GM12878 (cell line): ENCODE results near the gene NUDT9. TPM values are rescaled to one million over a fixed set of nuclear protein-coding genes. Genes with fewer than 3 reads are reported as not detected.

Experiments
- ATAC-seq: fragments of 200-7000 bp; cut with Tn5 transposase; 3 replicates; pipeline ENCODE4 v1.9.1; 2020; ENCODE audit warnings: mild to moderate bottlenecking, moderate library complexity
- BruUV-seq: library from RNA; stranded (reverse); fragments of 400-500 nt; replicated peaks from 2 replicates; lab custom pipeline; 2021; lab: Mats Ljungman, UMichigan
- CTCF ChIA-PET: fragments of 300-600 bp; sonication (Branson Sonifier 250); formaldehyde crosslinking; extraction: SDS; loops from one replicate; lab custom pipeline; 2021; ENCODE audit warnings: inconsistent platforms; lab: Yijun Ruan, JAX
- POLR2A ChIA-PET: fragments of 350-600 bp; formaldehyde crosslinking; extraction: SDS; loops from one replicate; lab custom pipeline; 2021; ENCODE audit warnings: inconsistent platforms; lab: Charles Lee
- RAD21 ChIA-PET: fragments of 300-600 bp; sonication (Branson Sonifier 250); formaldehyde crosslinking; loops from one replicate; lab custom pipeline; 2023; ENCODE audit warnings: antibody characterized with exemption; ENCODE audit not compliant: unreplicated experiment; lab: Charles Lee
- SMC1A ChIA-PET: fragments of 300-600 bp; sonication (Branson Sonifier 250); formaldehyde crosslinking; loops from one replicate; lab custom pipeline; 2023; ENCODE audit not compliant: unreplicated experiment, uncharacterized antibody; lab: Charles Lee
- DNase-seq: peaks from one replicate; pipeline ENCODE4 v3.0.0-alpha.2; 2011; ENCODE audit warnings: low read depth, low spot score
- FAIRE-seq: peaks from 3 replicates; lab custom pipeline; 2011; peaks lifted over from hg19 to GRCh38; lab: Jason Lieb, UNC
- H2AFZ ChIP-seq: 2 replicates; pipeline ENCODE4 v1.6.0; 2011; ENCODE audit warnings: low read depth, low read length, control low read depth; ENCODE audit not compliant: control insufficient read depth
- H3K27ac ChIP-seq: 2 replicates; pipeline ENCODE4 v1.5.1; 2011; ENCODE audit warnings: control low read depth; ENCODE audit not compliant: control insufficient read depth, insufficient read depth
- H3K27me3 ChIP-seq, 2 experiments: replicated peaks in 1 of 2; 2 replicates each; pipeline versions ENCODE4 v1.6.0 to v1.6.1; 2011; ENCODE audit warnings: low read length in 1 of 2; ENCODE audit not compliant: control insufficient read depth in 2 of 2, insufficient read depth in 2 of 2
- H3K36me3 ChIP-seq, 2 experiments: 2 replicates each; pipeline ENCODE4 v1.5.1; 2011; ENCODE audit warnings: low read length in 1 of 2; ENCODE audit not compliant: control insufficient read depth in 2 of 2, insufficient read depth in 2 of 2
- H3K4me1 ChIP-seq: 2 replicates; pipeline ENCODE4 v1.6.1; 2011; ENCODE audit warnings: mild to moderate bottlenecking, low read length, moderate library complexity, mixed read lengths; ENCODE audit not compliant: control insufficient read depth, insufficient read depth
- H3K4me2 ChIP-seq: 2 replicates; pipeline ENCODE4 v1.6.0; 2011; ENCODE audit warnings: control low read depth; ENCODE audit not compliant: control insufficient read depth, insufficient read depth
- H3K4me3 ChIP-seq: fragments of 200-600 bp; sonication (generic); 2 replicates; pipeline ENCODE4 v1.5.1; 2016
- H3K79me2 ChIP-seq: 2 replicates; pipeline ENCODE4 v1.6.0; 2011; ENCODE audit warnings: low read length; ENCODE audit not compliant: control insufficient read depth, insufficient read depth
- H3K9ac ChIP-seq: 2 replicates; pipeline ENCODE4 v1.8.0; 2011; ENCODE audit warnings: low read length, control low read depth, mixed read lengths; ENCODE audit not compliant: control insufficient read depth, insufficient read depth
- H3K9me3 ChIP-seq: replicated peaks from 3 replicates; pipeline ENCODE4 v1.5.1; 2011; ENCODE audit warnings: mild to moderate bottlenecking, low read length; ENCODE audit not compliant: control insufficient read depth, insufficient read depth
- H4K20me1 ChIP-seq: 2 replicates; pipeline ENCODE4 v1.6.0; 2011; ENCODE audit not compliant: control insufficient read depth, insufficient read depth
- CEBPB ChIP-seq, 2 experiments: fragments of 150-350 bp in 1 of 2; IDR thresholded peaks; 2 replicates each; pipeline ENCODE4 v1.6.1; 2012 to 2014; ENCODE audit warnings: low read depth in 2 of 2, low read length in 2 of 2, borderline replicate concordance in 1 of 2, inconsistent platforms in 1 of 2
- CHD1 ChIP-seq: IDR thresholded peaks from 2 replicates; pipeline ENCODE4 v1.6.1; 2012; ENCODE audit warnings: low read depth, low read length, improper control_type of control experiment
- KDM1A ChIP-seq: fragments of 200-600 bp; sonication (generic); IDR thresholded peaks from 2 replicates; pipeline ENCODE4 v1.6.1; 2016; ENCODE audit warnings: borderline replicate concordance
- NR2F1 ChIP-seq: fragments of 450-650 bp; conservative IDR thresholded peaks from 2 replicates; pipeline ENCODE4 v1.6.1; 2017; ENCODE audit warnings: mild to moderate bottlenecking
- PAX8 ChIP-seq: fragments of 450-650 bp; IDR thresholded peaks from 2 replicates; pipeline ENCODE4 v1.6.1; 2017; ENCODE audit warnings: mild to moderate bottlenecking, moderate library complexity
- POLR2A ChIP-seq: IDR thresholded peaks from 2 replicates; pipeline ENCODE4 v1.6.1; 2011; ENCODE audit warnings: low read depth, mild to moderate bottlenecking, low read length
- RBBP5 ChIP-seq: fragments of 200-600 bp; sonication (generic); conservative IDR thresholded peaks from 2 replicates; pipeline ENCODE4 v1.6.1; 2016
- RCOR1 ChIP-seq: conservative IDR thresholded peaks from 2 replicates; pipeline ENCODE4 v1.6.1; 2012; ENCODE audit warnings: low read depth, low read length, improper control_type of control experiment
- SREBF2 ChIP-seq: IDR thresholded peaks from 2 replicates; pipeline ENCODE4 v1.6.1; 2012; ENCODE audit warnings: mild to moderate bottlenecking, low read length
- TAF1 ChIP-seq: IDR thresholded peaks from 2 replicates; pipeline ENCODE4 v1.6.1; 2011; ENCODE audit warnings: mild to moderate bottlenecking, low read depth, low read length, borderline replicate concordance
- whole genome bisulfite sequencing: methylation state at CpG from one replicate; pipeline ENCODE4 v1.1.6; 2016; ENCODE audit warnings: low lambda C conversion rate; ENCODE audit not compliant: insufficient replicate concordance, insufficient coverage; ENCODE audit errors: missing lambda C conversion rate; 5-methylcytosine and 5-hydroxymethylcytosine counted together
- in situ Hi-C: fragments of 300-500 bp; cut with MboI; formaldehyde crosslinking; loops from 9 replicates; pipeline ENCODE4 v1.14.3; 2018; ENCODE audit warnings: mixed read lengths
- intact Hi-C: fragments of 100-400 bp; cut with micrococcal nuclease; formaldehyde crosslinking; loops from one replicate; pipeline ENCODE4 v1.14.2; 2022; ENCODE audit not compliant: unreplicated experiment
- polyA plus RNA-seq, 11 experiments: library from polyadenylated mRNA; depleted of rRNA in 4 of 11; unstranded in 6 of 11; stranded (reverse) in 5 of 11; fragments of >200 nt; fragmentation: Nextera tagmentation in 4 of 11; fragmentation: Illumina TruSeq in 1 of 11; extraction: Ambion mirVana in 4 of 11; extraction: Trizol in 1 of 11; gene quantifications; 1 replicate in 1 of 11; 2 replicates in 10 of 11; pipeline versions ENCODE4 v1.2.1 to v1.2.3, GENCODE V29; 2011 to 2016; ENCODE audit warnings: inconsistent platforms in 2 of 11, missing spikeins in 2 of 11, low read depth in 1 of 11
- total RNA-seq, 4 experiments: library from RNA; depleted of rRNA in 3 of 4; stranded (reverse); fragments of >200 nt in 3 of 4; fragmentation: Illumina TruSeq in 1 of 4; extraction: Trizol in 1 of 4; gene quantifications; 2 replicates each; pipeline versions ENCODE4 v1.2.1 to v1.2.3, GENCODE V29; 2013 to 2021
- TF ChIP-seq, protein P1 (sequence below): IDR thresholded peaks from 2 replicates; pipeline ENCODE4 v1.6.1; 2011; ENCODE audit warnings: mild to moderate bottlenecking, low read depth, low read length, moderate library complexity; ENCODE audit not compliant: insufficient replicate concordance
- TF ChIP-seq, protein P2 (sequence below): fragments of 450-650 bp; IDR thresholded peaks from 2 replicates; pipeline ENCODE4 v1.6.1; 2017; ENCODE audit warnings: mild to moderate bottlenecking, moderate library complexity
- TF ChIP-seq, protein P3 (sequence below): IDR thresholded peaks from 2 replicates; pipeline ENCODE4 v1.6.1; 2011; ENCODE audit warnings: low read depth, low read length, improper control_type of control experiment, borderline replicate concordance
- TF ChIP-seq, protein P4 (sequence below): fragments of 450-650 bp; IDR thresholded peaks from 2 replicates; pipeline ENCODE4 v1.6.1; 2017; ENCODE audit warnings: mild to moderate bottlenecking, moderate library complexity

NUDT9 gene
- total and polyA plus RNA-seq, 10 of the 15 experiments (the other 5 are each of a cell fraction or from before 2014, with no cell fraction given) = 8.4 to 28.3 (median 14.6) TPM

DNA sequence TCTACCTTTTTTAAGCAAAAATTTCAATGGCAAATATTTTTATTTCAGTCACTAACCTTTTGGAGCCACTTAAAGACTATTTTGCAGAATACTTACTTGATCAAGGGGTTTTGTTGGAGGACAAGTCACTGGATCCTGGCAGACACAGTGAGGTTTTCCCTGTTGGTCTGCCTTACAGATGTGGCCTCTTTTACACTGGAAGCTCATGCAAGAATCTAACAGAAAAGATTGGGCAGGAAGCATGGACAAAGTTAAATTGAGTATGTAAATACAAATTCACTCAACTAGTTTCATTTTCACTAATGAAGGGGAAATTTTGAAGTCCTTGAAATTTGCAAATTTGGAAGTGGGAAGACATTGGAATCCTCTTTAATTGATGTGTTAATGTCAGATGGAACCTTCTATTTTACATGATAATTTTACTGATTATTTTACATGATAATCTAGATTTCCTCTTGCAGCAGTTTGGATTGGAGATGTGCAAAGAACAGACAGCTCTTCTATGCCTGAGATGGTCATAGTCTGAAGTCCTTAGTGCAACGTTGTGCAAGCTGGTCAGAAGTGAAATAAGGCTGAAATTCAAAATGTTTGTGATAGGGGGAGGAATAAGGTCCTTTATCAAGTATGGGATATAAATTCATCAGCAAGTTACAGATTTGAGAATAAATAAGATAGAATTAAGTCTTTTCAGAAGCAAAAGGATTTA is 68.4 kb downstream of the NUDT9 start:
- Histone ChIP-seq H3K9ac (no peak overlapping the region), H3K9me3 (no peaks in the 10 kb centered on the region; the same call in 2 of the 3 replicates), H3K36me3 (no peaks in the 10 kb centered on the region), H3K27me3 (no peaks in the 10 kb centered on the region), H3K27ac (no peak overlapping the region), H3K4me1 (no peaks in the 10 kb centered on the region), H2AFZ (no peak overlapping the region), H3K4me2 (no peak overlapping the region), H3K4me3 (no peak overlapping the region), H3K79me2 (no peaks in the 10 kb centered on the region), H4K20me1 (no peaks in the 10 kb centered on the region)
- FAIRE-seq (no peak), ATAC-seq (no peak), DNase-seq (no peak)
- RAD21 ChIA-PET = no interaction called here
- SMC1A ChIA-PET = no interaction called here
- 0% methylated on average over 1 of the region's 1 CpG for WGBS
- CTCF ChIA-PET = interaction anchor here (1.0 kb wide), 1 partner anchor 8 kb away, joined by 3 read pairs; no protein-coding TSS in a partner anchor
- in situ Hi-C loops = loop anchor here (10.0 kb wide), 1 partner anchor 354 kb away; no protein-coding TSS in a partner anchor
- no TSS peak for BruUV-seq
- POLR2A ChIA-PET = no interaction called here
- intact Hi-C loops = no loop called here
- TF ChIP-seq TAF1 = no peak
- TF ChIP-seq, protein P1, sequence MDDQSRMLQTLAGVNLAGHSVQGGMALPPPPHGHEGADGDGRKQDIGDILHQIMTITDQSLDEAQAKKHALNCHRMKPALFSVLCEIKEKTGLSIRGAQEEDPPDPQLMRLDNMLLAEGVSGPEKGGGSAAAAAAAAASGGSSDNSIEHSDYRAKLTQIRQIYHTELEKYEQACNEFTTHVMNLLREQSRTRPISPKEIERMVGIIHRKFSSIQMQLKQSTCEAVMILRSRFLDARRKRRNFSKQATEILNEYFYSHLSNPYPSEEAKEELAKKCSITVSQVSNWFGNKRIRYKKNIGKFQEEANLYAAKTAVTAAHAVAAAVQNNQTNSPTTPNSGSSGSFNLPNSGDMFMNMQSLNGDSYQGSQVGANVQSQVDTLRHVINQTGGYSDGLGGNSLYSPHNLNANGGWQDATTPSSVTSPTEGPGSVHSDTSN = no peak
- no peak for TF ChIP-seq PAX8
- TF ChIP-seq NR2F1 = no peak
- TF ChIP-seq CHD1 = no peak
- TF ChIP-seq, protein P2, sequence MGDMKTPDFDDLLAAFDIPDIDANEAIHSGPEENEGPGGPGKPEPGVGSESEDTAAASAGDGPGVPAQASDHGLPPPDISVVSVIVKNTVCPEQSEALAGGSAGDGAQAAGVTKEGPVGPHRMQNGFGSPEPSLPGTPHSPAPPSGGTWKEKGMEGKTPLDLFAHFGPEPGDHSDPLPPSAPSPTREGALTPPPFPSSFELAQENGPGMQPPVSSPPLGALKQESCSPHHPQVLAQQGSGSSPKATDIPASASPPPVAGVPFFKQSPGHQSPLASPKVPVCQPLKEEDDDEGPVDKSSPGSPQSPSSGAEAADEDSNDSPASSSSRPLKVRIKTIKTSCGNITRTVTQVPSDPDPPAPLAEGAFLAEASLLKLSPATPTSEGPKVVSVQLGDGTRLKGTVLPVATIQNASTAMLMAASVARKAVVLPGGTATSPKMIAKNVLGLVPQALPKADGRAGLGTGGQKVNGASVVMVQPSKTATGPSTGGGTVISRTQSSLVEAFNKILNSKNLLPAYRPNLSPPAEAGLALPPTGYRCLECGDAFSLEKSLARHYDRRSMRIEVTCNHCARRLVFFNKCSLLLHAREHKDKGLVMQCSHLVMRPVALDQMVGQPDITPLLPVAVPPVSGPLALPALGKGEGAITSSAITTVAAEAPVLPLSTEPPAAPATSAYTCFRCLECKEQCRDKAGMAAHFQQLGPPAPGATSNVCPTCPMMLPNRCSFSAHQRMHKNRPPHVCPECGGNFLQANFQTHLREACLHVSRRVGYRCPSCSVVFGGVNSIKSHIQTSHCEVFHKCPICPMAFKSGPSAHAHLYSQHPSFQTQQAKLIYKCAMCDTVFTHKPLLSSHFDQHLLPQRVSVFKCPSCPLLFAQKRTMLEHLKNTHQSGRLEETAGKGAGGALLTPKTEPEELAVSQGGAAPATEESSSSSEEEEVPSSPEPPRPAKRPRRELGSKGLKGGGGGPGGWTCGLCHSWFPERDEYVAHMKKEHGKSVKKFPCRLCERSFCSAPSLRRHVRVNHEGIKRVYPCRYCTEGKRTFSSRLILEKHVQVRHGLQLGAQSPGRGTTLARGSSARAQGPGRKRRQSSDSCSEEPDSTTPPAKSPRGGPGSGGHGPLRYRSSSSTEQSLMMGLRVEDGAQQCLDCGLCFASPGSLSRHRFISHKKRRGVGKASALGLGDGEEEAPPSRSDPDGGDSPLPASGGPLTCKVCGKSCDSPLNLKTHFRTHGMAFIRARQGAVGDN = no peak
- no peak for TF ChIP-seq RCOR1
- TF ChIP-seq RBBP5 = no peak
- TF ChIP-seq KDM1A = no peak
- no peak for TF ChIP-seq POLR2A
- TF ChIP-seq, protein P3, sequence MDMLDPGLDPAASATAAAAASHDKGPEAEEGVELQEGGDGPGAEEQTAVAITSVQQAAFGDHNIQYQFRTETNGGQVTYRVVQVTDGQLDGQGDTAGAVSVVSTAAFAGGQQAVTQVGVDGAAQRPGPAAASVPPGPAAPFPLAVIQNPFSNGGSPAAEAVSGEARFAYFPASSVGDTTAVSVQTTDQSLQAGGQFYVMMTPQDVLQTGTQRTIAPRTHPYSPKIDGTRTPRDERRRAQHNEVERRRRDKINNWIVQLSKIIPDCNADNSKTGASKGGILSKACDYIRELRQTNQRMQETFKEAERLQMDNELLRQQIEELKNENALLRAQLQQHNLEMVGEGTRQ = no peak
- TF ChIP-seq SREBF2 = no peak
- TF ChIP-seq CEBPB (IDR thresholded peaks at IDR 0.05; ENCODE audit: borderline replicate concordance in 1 of 2, low read depth in 2 of 2, low read length in 2 of 2) = no peak
- TF ChIP-seq, protein P4, sequence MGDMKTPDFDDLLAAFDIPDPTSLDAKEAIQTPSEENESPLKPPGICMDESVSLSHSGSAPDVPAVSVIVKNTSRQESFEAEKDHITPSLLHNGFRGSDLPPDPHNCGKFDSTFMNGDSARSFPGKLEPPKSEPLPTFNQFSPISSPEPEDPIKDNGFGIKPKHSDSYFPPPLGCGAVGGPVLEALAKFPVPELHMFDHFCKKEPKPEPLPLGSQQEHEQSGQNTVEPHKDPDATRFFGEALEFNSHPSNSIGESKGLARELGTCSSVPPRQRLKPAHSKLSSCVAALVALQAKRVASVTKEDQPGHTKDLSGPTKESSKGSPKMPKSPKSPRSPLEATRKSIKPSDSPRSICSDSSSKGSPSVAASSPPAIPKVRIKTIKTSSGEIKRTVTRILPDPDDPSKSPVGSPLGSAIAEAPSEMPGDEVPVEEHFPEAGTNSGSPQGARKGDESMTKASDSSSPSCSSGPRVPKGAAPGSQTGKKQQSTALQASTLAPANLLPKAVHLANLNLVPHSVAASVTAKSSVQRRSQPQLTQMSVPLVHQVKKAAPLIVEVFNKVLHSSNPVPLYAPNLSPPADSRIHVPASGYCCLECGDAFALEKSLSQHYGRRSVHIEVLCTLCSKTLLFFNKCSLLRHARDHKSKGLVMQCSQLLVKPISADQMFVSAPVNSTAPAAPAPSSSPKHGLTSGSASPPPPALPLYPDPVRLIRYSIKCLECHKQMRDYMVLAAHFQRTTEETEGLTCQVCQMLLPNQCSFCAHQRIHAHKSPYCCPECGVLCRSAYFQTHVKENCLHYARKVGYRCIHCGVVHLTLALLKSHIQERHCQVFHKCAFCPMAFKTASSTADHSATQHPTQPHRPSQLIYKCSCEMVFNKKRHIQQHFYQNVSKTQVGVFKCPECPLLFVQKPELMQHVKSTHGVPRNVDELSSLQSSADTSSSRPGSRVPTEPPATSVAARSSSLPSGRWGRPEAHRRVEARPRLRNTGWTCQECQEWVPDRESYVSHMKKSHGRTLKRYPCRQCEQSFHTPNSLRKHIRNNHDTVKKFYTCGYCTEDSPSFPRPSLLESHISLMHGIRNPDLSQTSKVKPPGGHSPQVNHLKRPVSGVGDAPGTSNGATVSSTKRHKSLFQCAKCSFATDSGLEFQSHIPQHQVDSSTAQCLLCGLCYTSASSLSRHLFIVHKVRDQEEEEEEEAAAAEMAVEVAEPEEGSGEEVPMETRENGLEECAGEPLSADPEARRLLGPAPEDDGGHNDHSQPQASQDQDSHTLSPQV = no peak
